Activated T-helper 9 cell treated with anti-CD3 and anti-CD28 coated beads, Interleukin-2, amount 50 U/mL, for 16 hours (primary cell): ENCODE results near the gene CMIP.

ENCODE experiments used
- DNase-seq: peaks from one replicate; pipeline ENCODE4 v3.0.0-alpha.2; 2020; ENCODE audit warnings: low read depth

The CMIP gene

GRCh38 chr16:81462683-81463082 lies 18.1 kb downstream of the CMIP start:
- DNase-seq: no peak

- no peak for DNase-seq
Observed at GRCh38 chr16:81463296-81463890, 18.8 kb downstream of the CMIP start.

GRCh38 chr16:81464279-81464678 lies 19.7 kb downstream of the CMIP start:
- DNase-seq: no peak

- no peak for DNase-seq
Observed at GRCh38 chr16:81465375-81465943, 20.9 kb downstream of the CMIP start.

- no peak for DNase-seq
Observed at GRCh38 chr16:81466356-81466980, 21.9 kb downstream of the CMIP start.

- no peak for DNase-seq
Observed at GRCh38 chr16:81467072-81467471, 22.5 kb downstream of the CMIP start.

GRCh38 chr16:81467815-81468214 lies 23.2 kb downstream of the CMIP start:
- DNase-seq: no peak

- no peak for DNase-seq
Observed at GRCh38 chr16:81468269-81468902, 23.8 kb downstream of the CMIP start.

GRCh38 chr16:81469183-81469677 lies 24.6 kb downstream of the CMIP start:
- DNase-seq: no peak

GRCh38 chr16:81469710-81470535 lies 25.3 kb downstream of the CMIP start:
- DNase-seq: no peak

GRCh38 chr16:81470796-81471636 lies 26.4 kb downstream of the CMIP start:
- no peak for DNase-seq

GRCh38 chr16:81471882-81472281 lies 27.3 kb downstream of the CMIP start:
- DNase-seq: no peak

- DNase-seq: no peak
Observed at GRCh38 chr16:81472391-81472790, 27.8 kb downstream of the CMIP start.

GRCh38 chr16:81473066-81473488 lies 28.5 kb downstream of the CMIP start:
- DNase-seq: no peak

GRCh38 chr16:81473558-81473957 lies 28.9 kb downstream of the CMIP start:
- DNase-seq: no peak

- no peak for DNase-seq
Observed at GRCh38 chr16:81473969-81474959, 29.7 kb downstream of the CMIP start.

GRCh38 chr16:81477697-81478693 lies 33.4 kb downstream of the CMIP start:
- DNase-seq: no peak

GRCh38 chr16:81478876-81479511 lies 34.4 kb downstream of the CMIP start:
- no peak for DNase-seq
